A549 (cell line): Measurements from ENCODE around the gene SLC16A12.

ENCODE experiments used
- BCL3 ChIP-seq: fragments of >200 bp; sonication (Bioruptor Twin); formaldehyde crosslinking; IDR thresholded peaks from 3 replicates; pipeline ENCODE4 v1.6.1; 2016
- CTCF ChIP-seq: fragments of >200 bp; sonication (Bioruptor Twin); formaldehyde crosslinking; IDR thresholded peaks from 3 replicates; pipeline ENCODE4 v1.5.1; 2016
- EP300 ChIP-seq, 2 experiments: fragments of >200 bp; sonication (Bioruptor Twin); formaldehyde crosslinking; IDR thresholded peaks; 2 replicates in 1 of 2; 3 replicates in 1 of 2; pipeline ENCODE4 v1.6.1; 2016 to 2017
- ESRRA ChIP-seq: fragments of 150-350 bp; IDR thresholded peaks from 2 replicates; pipeline ENCODE4 v1.6.1; 2014; ENCODE audit warnings: mild to moderate bottlenecking, low read length, borderline replicate concordance
- HMGXB4 ChIP-seq: fragments of 250-450 bp; sonication (Bioruptor Pico); IDR thresholded peaks from 2 replicates; pipeline ENCODE4 v1.5.0; 2021; ENCODE audit warnings: mild to moderate bottlenecking, moderate library complexity, borderline replicate concordance
- MAX ChIP-seq: IDR thresholded peaks from 2 replicates; pipeline ENCODE4 v1.6.1; 2012
- NFE2L2 ChIP-seq: fragments of 150-350 bp; conservative IDR thresholded peaks from 2 replicates; pipeline ENCODE4 v1.6.1; 2014; ENCODE audit warnings: low read length
- PBX3 ChIP-seq: IDR thresholded peaks from 2 replicates; pipeline ENCODE4 v1.6.1; 2012
- POLR2A ChIP-seq: IDR thresholded peaks from 2 replicates; pipeline ENCODE4 v1.6.1; 2012; ENCODE audit warnings: mild to moderate bottlenecking, low read length
- RAD21 ChIP-seq, 2 experiments: fragments of >200 bp in 1 of 2; sonication (Bioruptor Twin) in 1 of 2; formaldehyde crosslinking in 1 of 2; IDR thresholded peaks in 1 of 2; conservative IDR thresholded peaks in 1 of 2; 2 replicates in 1 of 2; 3 replicates in 1 of 2; pipeline ENCODE4 v1.6.1; 2012 to 2018; ENCODE audit warnings: inconsistent platforms in 1 of 2
- REST ChIP-seq: fragments of 200-600 bp; sonication (generic); IDR thresholded peaks from 2 replicates; pipeline ENCODE4 v1.6.1; 2016; ENCODE audit warnings: antibody characterized with exemption, mild to moderate bottlenecking, moderate library complexity
- SMC3 ChIP-seq: fragments of >200 bp; sonication (Bioruptor Twin); formaldehyde crosslinking; IDR thresholded peaks from 3 replicates; pipeline ENCODE4 v1.6.1; 2018; ENCODE audit warnings: inconsistent platforms

GRCh38 chr10:89540420-89540949 lies 5.1 kb upstream of the SLC16A12 start:
- TF ChIP-seq SMC3 (no peak), CTCF (no peak), POLR2A (no peak), NFE2L2 (no peak), EP300 (IDR thresholded peaks at IDR 0.05) (no peak), BCL3 (no peak), ESRRA (no peak), PBX3 (no peak), HMGXB4 (CRISPR knock-in tag) (no peak), RAD21 (conservative IDR thresholded peaks at IDR 0.05 in 1 of 2, IDR thresholded peaks at IDR 0.05 in 1 of 2) (no peak), REST (no peak), MAX (no peak)
